NCI-H69 (cell line): ENCODE results near the gene HTR1D.

Source experiments
- DNase-seq: peaks from one replicate; lab custom pipeline; 2025; lab: John Stamatoyannopoulos, UW

Gene HTR1D

DNA sequence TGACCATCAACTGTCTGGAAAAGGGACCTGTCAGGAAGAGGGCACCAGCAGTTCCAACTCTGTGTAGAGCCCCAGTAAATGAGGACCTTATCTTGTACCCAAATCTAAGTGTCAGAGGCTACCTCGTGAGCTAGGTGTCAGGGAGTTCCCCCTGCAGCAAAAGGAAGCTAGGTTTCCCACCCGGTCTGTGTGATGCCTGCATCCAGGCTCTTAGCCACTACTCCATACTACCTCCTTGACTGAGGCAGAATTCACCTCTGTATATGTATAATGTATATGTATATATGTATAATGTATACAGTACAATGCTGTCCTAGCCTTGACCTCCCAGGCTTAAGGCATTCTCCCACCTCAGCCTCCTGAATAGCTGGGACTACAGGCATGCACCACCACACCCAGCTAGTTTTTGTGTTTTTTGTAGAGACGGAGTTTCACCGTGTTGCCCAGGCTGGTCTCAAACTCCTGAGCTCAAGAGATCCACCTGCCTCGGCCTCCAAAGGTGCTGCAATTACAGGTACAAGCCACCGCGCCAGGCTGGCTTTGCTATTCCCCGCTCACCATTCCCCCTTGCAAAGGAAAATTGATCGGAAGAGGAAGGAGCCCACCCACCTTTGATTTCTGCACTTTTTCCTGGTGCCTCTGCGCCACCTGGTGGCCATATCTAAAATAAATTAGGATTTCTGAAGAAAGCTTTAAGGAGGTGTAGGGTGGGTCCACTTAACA lies 32.9 kb downstream of the HTR1D start:
- DNase-seq: peak; percentile 68

GRCh38 chr1:23179862-23180261 lies 37.4 kb downstream of the HTR1D start:
- DNase-seq: no peak

GRCh38 chr1:23178950-23179349 lies 38.4 kb downstream of the HTR1D start:
- DNase-seq: peak; percentile 2

- DNase-seq: no peak
These were observed 38.9 kb downstream of the HTR1D start for GRCh38 chr1:23178414-23178813.

DNA sequence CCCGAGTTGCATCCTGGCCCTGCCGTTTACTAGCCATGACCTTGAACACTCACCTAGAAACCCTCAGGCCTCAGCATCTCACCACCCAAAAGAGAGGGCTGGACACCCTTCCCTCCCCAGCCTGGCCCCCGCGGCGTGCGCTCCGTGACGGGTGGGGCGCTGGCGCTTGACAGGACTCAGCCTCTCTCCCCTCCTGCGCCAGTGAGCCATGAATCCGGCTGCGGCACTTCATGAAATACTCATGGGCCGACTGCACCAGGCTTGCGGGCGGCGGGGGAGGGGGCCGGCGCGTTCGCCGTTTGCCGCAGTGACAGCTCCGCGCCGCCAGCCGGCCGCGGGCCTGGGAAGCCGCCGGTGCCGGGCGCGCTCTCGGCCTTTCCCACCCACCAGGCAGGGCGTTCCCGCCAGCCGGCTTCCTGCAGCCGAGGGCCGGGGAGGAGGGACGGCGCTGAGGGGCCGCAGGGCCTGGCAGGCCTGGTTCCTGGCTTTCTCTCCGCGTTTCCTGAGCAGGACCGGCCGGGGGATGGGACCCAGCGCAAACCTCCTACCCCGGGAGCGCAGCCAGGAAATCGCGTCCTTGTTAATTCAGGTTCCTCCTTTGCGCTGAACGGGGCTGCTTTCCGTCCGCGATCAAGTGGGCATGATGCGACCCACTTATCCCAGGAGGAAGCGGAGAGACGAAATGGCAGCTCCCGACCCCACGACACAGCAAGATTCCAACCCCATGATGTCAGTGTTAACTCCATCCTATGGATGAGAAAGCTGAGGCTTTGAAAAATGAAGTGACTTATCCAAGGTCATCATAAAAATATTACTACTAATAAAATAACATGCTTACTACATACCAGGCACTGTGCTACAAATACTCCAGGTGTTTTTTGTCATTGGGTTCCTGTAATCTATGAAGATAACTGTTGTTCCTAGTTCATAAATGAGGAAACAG lies 39.6 kb downstream of the HTR1D start:
- DNase-seq: peak; percentile 70

GRCh38 chr1:23177031-23177430 lies 40.3 kb downstream of the HTR1D start:
- no peak for DNase-seq

- DNase-seq: no peak
These were observed 42.7 kb downstream of the HTR1D start for GRCh38 chr1:23174426-23175110.

DNA sequence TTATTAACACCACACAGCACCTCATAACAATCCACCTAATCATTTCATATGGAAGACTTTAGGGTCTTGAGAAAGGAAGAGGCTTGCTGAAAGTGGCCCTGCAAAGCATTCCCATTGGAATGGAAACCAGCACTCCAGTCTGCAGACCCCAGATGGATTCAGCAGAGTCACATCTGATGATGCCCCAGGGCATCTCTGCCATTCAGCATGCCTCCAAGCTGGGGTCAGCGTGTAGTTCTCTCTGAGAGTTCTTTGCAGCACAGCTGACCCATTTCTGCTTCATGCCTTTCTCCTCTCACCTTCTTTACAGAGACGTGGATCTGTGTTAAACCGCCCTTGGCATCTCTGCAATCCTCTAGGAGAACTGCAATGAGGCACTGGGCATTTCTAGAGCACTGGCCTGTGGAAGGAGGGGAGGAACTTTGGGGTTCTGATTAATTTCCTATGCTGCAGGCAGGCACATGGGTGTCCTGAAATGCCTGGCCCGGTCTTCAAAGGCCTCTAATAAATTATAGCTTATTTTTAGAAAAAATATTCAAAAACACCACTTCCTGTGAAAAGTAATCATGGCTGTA lies 46.0 kb downstream of the HTR1D start:
- DNase-seq: peak; percentile 36

- DNase-seq: peak; percentile 84
These were observed 47.5 kb downstream of the HTR1D start for GRCh38 chr1:23169727-23170335.

DNA sequence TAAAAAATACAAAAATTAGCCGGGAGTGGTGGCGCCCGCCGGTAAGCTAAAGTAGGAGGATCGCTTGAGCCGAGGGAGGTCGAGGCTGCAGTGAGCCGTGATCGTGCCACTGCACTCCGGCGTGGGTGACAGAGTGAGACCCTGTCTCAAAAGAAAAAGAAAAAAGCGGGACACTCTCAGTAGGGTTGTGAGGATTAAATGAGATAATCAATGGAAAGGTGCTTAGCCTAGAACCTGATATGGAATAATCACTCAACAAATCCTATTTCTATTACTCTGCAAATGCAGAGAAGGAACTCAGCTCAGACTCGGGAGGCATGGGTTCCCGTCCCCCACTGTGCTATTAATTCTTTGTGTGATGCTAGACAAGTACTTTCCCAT lies 48.1 kb downstream of the HTR1D start:
- DNase-seq: no peak

DNA sequence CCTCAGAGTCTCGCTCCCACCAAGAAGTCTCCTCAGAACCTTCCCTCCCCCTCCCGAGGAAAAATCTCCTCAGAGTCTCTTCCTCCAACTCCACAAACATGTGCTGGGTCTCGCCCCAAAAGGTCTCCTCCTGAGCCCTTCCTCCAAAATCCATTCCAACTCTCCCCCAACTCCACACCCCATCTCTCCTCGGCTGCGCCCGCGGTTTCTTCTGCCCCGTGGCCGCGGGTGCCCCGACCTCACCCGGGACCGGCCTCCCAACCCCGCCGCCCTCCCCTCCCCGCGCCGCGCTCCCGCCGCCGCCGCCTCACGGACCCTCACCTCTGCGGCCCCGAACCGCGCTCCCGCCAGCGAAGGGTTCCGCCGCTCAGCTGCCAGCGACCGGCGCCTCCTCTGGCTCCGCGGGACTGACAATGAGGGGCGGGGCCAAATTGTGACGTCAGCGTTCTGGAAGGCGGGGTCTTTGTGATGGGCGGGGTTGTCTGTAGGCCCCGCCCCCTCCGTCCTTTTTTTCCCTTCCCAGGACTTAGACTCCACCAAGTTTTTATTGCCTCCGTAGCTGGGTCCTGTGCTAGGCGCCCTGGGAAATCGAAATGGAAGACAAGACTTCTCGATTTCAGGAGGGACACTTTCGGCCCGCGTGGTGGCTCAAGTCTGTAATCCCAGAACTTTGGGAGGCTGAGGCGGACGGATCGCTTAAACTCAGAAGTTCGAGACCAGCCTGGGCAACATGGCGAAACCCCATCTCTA lies 48.7 kb downstream of the HTR1D start, which contains the start of gene LUZP1:
TSS of gene LUZP1 (minus strand) at position 412 of the 750 bp plus-strand sequence.
- DNase-seq: peak; percentile 77

DNA sequence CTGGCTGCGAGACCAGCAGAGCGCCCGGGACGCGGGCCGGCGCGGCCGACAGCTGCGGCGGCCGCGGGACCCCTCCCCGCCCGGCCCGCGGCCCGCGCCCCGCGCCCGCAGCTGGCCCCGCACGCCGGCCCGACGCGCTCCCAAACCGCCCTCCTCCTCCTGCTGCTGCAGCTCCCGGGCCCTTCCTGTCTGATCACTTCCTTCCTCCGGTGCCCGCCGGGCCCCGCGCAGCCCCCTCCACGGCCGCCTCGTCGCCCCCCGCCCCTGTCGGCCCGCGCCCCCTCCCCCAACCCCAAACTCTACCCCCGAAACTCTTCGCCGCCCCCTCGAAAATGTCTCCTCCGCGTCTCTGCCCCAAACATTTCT lies 49.2 kb downstream of the HTR1D start:
- peak; percentile 52 for DNase-seq

DNA sequence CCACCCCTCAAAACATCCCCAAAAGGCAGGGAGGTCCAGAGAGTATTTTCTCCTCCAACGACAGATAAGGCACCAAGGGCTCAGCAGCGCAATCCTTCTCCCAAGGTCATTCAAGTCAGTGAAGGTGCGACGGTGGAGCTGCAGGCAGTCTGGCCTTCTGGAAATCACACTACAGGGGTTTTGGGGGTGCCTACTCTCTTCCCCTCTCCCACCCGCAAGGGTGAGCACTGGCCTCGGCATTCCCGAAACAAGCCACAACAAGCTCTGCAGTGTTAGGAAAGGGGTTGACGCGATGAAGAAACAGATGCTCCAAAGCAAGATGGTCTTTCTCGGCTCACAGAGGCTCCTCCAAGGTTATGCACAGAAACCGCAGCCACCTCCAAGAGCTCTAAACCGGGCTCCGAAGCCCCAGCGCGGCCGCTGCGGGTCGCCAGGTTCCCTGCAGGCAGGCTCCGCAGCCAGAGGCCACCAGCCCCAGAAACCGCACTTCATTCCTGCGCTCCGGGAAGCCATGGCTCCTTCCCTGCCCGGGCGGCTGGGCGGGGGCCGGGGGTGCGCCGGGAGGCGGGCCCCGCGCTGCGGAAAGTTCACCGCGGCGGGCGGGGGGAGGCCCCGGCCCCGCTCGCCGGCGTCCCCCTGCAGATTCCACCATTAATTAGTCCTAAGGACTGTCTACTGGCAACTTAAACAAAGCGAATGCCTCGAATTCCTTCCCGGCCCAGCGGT lies 49.8 kb downstream of the HTR1D start:
- DNase-seq: peak; percentile 52

DNA sequence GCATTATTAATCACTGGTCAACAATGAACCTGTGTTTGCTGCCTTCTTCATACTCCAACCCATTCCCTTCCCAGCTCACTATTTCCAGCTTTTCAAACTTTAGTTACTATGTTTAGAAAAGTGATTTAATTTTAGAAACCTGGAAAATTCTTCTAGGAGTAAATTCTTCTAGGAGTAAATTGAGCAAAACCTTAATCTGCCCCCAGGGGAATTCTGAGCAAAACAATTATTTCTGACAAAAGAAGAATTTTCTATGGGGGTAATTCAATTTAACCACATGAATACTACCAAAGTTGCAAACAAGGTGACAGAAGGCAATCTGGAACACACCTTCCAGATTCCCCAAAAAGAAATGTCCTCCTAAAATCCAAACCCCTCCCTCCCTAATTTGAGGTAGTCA lies 50.4 kb downstream of the HTR1D start:
- DNase-seq: no peak

DNA sequence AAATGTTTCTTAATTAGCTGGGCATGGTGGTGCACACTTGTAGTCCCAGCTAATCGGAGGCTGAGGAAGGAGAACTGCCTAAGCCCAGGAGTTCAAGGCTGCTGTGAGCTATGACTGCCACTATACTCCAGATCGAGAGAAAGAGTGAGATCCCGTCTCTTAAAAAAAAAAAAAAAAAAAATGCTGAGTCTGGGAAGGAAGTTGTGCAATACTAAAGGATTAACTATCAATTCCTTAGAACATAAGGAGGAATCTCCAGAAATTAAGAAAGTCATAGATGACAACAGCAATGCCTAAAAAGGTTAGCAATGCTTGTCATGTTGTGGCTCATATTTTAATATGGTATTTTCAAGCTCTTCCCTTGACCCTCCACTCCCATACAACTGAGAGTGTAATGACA lies 53.9 kb downstream of the HTR1D start:
- DNase-seq: no peak

DNA sequence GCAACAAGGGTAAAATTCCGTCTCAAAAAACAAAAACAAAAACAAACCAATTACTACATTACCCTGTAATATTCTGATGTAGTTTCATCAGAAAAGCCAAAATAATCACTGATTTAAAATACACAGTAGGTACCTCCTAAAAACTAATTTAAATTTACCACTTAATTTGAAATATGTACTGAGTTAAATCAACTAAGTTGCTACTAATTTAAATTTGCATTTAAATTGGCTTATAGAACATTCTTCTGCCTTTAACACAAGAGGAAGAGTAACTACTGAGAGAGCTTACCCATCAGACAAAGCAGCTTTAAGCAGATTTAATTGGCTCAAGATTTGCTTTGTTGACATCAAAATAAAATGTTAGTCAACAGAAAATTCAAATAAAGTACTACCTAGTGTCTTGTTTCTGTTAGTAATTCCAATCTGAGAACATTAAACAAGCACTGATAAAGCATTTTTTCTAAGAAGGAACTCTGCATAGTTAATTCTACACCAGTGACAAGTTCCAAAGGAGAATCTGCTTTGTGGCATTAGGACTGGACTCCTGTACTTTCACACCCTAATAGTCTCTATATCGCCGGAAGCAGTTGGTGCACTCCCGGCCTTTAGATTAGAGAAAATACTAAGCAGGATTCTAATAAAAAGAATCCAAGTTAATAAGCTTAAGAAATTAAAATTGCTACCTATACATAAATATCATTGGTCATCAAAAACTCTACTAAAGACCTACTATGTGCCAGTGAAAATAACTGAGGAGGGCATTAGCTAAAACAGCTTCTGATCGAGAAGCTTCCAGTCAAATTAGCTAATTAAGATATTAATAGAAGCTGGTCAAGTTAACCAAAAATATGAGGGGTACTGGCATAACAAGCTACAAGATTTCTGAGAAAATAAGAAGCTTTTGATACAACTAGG lies 57.1 kb downstream of the HTR1D start:
- no peak for DNase-seq

GRCh38 chr1:23156940-23157339 lies 60.4 kb downstream of the HTR1D start:
- DNase-seq: no peak

- DNase-seq: no peak
These were observed 64.2 kb downstream of the HTR1D start for GRCh38 chr1:23152966-23153684.

- no peak for DNase-seq
These were observed 66.6 kb downstream of the HTR1D start for GRCh38 chr1:23150742-23151141.
